GM19193 (cell line): ENCODE results near the gene VWA3B.

Experiments used
- POLR2A ChIP-seq: IDR thresholded peaks from 4 replicates; pipeline ENCODE4 v1.6.1; 2011; ENCODE audit not compliant: insufficient read depth, insufficient read length; ENCODE audit errors: extremely low read depth

Gene VWA3B, protein sequence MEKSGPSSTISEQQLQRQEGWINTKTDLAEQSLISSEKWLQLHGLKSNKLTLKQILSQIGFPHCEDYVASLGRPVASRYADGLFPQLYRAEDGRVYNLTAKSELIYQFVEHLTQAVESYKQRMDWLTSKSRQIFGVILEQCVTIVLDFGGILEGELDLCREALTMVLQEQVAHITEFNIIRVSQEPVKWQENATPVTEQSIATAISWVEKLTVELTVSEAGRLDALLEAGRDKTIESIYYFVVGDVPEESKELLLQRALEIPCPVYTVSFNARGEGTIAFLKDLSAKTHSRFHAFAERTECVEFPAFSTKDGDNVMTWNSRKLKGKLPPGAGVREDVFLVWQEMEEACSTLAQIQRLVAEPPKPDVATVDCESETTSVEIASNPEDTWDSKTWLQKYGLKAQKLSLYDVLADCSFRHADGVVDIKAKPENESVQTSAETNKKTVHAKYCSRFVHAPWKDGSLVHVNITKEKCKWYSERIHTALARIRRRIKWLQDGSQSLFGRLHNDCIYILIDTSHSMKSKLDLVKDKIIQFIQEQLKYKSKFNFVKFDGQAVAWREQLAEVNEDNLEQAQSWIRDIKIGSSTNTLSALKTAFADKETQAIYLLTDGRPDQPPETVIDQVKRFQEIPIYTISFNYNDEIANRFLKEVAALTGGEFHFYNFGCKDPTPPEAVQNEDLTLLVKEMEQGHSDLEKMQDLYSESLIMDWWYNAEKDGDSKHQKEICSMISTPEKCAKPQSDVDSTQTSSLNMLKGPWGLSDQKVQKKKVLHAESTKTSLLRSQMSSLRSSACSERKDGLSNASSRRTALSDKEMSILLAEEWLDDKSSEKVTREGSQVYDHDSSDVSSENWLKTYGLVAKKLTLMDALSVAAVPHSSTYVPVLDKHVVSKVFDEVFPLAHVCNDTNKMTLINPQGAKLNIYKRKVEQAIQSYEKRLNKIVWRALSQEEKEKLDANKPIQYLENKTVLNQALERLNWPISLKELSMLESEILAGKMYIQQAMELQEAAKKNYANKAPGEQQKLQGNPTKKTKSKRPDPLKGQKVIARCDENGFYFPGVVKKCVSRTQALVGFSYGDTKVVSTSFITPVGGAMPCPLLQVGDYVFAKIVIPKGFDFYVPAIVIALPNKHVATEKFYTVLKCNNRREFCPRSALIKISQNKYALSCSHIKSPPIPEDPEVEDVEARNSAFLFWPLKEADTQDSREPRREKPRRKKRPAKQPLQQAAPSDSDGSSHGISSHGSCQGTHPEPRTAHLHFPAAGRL (N-terminal part only)

DNA sequence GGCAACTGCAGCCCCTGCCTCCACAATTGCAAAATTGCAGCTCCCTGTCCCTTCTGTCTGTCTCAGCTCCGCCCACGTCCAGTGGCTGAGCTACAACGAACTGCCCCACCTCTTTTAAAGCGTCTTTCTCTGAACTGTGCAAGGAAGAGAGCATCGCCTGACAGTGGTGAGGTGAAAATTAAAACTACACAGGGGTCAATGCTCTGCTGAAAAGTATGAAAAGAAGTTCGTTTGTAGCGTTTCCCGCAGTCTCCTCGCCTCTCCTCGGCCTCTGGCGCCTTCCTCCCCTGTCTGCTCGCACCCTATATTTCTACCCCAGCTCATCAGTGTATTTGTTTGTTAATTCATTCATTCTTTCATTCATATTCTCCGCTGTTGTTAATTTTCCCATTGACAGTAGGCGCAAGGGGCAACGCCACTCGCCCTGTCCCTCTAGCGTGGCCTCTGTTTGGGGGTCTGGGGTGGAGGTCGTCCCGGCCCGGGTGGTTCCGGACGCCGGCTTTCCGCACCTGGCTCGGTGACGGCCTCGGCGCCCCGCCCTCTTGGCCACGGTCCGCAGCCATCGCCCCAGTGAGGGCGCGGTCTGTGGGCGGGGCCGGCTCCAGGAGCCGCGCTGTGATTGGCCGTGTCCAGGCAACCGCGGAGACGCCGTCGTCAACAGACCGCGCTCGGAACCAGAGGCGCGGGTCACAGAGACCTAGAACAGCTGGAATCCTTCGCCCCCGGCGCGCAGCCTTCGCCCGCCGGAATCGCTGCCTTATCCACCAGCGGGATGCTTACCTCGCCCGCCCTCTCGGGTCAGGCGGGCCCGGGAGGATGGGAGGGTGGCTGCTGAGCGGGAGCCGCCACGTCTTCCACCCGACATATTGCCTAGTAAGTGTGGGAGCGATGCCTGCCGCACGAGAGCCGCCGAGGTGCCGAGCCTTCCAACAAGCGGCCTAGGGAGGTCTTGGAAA is at the start of gene VWA3B:
TSS of gene VWA3B (plus strand) at position 677 of the 956 bp plus-strand sequence. CDS start 5,926 bp downstream, outside the sequence.
- no peak for TF ChIP-seq POLR2A

DNA sequence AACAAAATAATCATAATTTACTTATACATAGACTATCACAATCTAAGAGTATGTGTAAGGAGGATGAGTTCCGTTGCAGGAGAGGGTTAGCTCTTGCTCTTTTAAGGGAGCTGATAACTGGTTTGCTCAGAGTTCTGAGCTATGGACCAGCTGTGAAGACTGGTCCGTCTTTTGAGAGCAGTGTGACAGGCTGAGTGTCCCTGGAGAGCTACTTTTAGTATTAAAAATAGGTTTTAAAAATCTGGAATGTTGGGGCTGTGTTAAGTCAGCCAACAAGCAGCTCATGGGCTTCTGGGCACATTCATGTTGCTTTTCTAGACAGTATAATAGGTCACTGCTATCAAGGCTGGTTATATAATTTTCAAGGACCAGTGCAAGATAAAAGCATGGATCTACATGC is 49.8 kb upstream of the VWA3B start:
- TF ChIP-seq POLR2A: no peak

DNA sequence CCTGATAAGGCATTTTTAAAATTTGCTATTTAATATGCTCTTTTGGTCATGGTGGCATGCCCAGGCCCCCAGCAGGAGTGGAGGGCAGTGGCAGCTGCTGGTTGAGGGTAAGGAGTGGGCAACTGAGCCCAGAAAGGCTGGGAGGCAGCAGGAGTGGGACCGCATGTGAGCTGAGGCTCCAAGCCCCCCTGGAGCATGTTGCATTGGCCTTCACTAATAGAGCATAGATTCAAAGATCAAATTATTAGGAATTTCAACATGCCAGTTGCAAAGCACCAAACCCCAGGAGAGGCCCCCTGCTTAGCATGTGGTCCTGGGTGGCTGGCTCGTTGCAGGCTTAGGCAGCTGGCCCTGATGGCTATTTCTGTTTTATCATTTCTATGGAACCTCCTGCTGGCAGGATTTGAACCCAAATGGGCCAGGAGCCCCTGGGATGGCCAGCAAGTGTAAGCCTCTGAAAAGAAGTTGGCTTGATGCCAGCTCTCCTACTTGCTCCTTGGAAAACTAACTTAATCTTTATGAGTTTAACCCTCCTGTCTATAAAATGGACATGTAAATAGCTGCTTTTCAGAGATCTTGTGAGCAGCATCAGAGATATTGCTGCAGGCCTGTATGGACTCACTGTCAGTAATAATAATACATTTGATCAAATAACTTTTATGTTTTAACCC is 49.2 kb upstream of the VWA3B start:
- no peak for TF ChIP-seq POLR2A

DNA sequence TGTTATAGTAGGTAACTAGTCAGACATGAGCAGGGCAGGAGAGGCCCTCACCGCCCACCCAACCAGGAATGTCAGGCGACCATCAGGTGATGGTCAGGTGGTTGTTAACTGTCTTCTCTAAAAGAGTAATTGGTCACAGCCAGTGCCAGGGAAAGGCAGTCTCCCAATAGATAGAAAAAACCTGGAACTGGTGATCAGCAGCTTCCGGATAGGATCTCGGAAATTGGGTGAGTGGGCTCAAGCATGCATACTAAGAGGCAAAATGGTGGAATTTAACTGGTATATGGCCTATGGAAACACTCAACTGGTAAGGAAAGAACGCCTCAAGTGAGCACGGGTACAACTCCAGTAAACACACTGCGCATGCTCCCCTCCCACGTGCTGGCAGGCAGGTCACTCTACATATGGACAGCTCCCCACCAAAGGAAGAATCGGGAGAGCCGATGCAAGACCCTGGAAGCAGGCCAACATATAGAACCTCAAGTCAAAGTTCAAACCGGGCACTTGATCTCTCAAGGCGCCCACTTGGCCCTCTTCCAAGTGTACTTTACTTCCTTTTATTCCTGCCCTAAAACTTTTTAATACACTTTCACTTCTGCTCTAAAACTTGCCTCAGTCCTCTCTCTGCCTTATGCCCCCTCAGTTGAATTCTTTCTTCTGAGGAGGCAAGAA is 47.7 kb upstream of the VWA3B start:
- no peak for TF ChIP-seq POLR2A

DNA sequence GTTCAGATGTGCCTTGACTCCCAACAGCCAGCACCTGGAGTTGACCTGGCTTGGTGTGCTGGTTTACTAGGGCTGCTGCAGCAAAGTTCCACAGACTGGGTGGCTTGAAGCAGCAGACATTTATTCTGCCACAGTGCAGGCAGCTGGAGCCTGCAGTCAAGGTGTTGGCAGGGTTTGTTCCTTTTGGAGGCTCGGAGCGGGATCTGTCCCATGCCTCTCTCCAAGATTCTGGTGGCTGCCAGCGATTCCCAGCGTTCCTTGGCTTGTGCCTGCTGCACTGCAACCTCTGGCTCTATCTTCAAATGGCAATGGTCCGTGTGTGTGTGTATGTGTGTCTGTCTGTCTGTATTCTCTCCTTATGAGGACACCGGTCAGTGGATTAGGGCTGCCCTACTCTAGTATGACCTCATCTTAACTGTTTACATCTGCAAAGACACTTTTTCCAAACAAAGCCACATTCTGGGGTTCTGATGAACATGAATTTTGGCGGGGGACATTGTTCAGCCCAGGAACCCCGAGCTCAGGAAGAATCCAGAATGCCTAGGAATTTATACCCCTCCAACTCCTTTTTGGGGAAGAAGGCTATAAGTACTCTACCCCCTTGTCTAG is 46.5 kb upstream of the VWA3B start:
- TF ChIP-seq POLR2A: no peak

DNA sequence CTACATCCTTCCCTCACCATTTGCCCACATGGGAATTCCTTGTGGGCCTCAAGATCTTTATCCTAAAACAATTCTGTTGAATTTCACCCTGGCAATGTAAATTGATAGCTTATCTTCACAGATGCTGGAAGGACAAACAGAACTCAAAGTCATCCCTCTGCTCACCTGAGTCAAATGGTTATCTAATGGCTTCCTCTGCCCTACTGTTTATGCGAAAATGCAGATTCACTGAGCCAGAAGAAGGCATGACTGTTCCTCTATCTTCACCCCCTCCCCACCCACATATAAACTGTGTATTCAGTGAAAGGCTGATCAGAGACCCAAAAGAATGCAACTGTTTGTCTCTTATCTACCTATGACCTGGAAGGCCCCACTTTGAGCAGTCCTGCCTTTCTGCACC is 43.9 kb upstream of the VWA3B start:
- TF ChIP-seq POLR2A: no peak

DNA sequence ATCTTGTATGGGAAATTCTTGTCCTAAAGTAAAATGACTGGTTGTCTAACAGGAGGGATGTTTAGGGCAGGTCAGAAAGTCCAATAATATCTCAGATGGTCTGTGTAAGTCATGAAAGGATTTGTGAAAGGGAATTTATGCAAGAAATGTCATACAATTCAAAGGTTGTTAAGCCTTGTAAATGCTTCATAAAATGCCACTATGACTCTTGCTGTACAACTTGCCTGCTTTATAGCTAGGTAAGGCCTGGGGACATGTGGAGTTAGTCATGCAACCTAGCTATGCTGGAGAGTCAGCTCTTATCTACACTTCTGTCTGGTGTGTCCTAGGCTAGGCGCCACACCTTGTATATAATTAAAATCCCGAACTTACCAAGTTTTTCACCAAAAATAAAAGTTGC is 36.9 kb upstream of the VWA3B start:
- TF ChIP-seq POLR2A: no peak

DNA sequence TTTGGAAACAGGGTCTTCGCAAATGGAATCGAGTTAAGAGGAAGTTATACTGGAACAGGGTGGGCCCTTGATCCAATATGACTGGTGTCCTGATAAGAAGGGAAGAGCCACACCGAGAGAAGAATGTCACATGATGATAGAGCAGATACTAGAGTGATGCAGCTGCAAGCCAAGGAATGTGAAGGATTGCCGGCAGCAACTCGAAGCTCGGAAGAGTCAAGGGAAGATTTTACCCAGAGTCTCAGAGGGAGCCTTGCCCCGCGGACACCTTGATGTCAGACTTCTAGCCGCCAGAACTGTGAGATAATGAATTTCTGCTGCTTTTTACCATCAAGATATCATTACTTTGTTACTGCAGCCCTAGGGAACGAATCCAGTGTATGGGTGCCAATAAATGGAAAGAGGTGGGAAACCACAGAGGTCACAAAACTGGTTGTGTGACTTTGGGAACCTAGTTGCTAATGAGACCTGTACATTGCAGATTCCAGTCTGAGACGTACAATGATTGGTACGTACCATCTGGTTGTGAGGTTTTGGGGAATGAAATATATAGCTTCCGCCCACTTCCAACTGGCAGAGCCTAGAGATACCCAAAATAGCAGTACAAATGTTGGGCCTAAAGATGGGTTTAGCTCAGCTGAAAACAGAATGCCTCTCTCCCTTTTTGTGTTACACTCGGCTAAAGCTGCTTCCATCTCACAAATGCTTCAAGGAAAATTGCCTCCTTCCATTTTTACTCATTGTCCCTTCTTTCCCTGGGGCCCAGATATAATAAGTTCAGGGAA is 28.6 kb upstream of the VWA3B start:
- no peak for TF ChIP-seq POLR2A

DNA sequence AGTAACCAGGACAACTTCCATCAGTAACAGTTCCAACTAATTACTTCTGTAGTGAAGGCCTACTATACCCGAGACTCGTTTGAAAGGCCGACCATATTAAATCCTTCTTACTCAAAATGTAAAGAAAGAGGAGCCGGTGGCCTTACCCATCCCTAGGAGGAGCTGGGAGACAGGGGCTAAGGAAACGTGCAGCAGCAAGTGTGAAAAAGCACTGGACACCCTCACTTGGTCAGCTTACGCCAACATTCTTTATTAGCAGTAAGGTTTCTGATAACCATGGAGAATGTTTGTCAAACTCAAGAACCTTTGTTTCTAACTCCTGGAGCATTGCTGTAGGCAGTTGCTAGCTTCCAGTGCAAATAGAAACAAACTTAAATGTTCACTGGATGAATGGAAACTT is 26.7 kb upstream of the VWA3B start:
- TF ChIP-seq POLR2A: no peak

DNA sequence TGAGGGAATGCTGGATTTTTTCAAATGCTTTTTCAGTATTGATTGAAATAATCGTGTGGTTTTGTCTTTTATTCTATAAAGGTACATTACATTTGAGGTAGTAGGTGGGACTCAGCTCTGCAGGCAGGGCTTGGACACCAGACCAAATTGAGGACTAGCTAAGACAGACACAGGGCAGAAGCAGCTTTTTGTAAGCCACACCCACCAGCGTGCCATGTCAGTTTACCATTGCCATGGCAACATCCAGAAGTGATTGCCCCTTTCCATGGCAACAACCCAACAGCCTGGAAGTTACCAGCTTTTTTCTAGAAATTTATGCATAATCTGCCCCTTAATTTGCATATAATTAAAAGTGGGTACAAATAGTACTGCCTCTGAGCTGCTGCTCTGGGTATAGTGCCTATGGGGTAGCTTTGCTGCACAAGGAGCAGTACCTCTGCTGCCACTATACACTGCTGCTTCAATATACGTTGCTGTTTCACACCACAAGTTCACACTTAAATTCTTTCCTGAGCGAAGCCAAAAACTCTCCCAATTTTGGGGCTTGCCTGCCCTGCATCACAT is 23.6 kb upstream of the VWA3B start:
- no peak for TF ChIP-seq POLR2A

DNA sequence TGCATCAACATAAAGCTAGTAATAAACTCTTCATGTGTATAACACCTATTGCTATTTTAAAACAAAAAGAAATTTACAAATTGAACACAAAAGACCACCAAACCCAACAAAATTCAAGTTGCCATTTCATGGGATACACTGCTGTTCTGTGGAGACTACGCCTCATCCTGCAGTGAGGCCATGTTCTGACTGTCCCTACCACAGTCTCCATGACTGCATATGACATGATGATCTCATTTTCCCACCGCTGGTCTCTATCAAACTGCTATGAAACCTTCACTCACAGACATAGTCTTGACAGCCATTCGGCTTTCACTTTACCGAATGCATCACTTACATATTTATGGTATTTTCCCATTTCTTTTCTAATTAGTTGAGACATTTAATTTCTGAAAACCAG is 21.2 kb upstream of the VWA3B start:
- no peak for TF ChIP-seq POLR2A
